ENCODE data around the gene BASP1. TPM values are rescaled to one million over a fixed set of nuclear protein-coding genes. Genes with fewer than 3 reads are reported as not detected.

Gene BASP1
- total and polyA plus RNA-seq, 2 experiments from 2014 or later = 134 to 183 TPM

- Histone ChIP-seq H2AFZ (no peak overlapping the region), H4K20me1 (ENCODE audit: insufficient read depth, poor library complexity, severe bottlenecking) (no peaks in the 10 kb centered on the region), H3K79me2 (no peaks in the 10 kb centered on the region), H3K4me2 (no peak overlapping the region), H3K4me1 (ENCODE audit: insufficient read depth) (peaks cover 14% of the 10 kb centered on the region), H3K4me3 (no peak overlapping the region), H3K9me3 (ENCODE audit: low read depth) (no peaks in the 10 kb centered on the region), H3K27ac (no peak overlapping the region), H3K9me2 (replicated peaks; ENCODE audit: insufficient read depth) (no peaks in the 10 kb centered on the region), H3K36me3 (replicated peaks; ENCODE audit: insufficient read depth, low read depth) (no peaks in the 10 kb centered on the region), H3K27me3 (no peaks in the 10 kb centered on the region)
- DNase-seq (ENCODE audit: low spot score) = no peak
- 63% methylated on average over 5 of the region's 5 CpGs for WGBS (ENCODE audit: low lambda C conversion rate, missing lambda C conversion rate)
- TF ChIP-seq EZH2 (IDR thresholded peaks at IDR 0.05; ENCODE audit: borderline replicate concordance) = no peak
- TF ChIP-seq EZH2phosphoT487 (IDR thresholded peaks at IDR 0.05; ENCODE audit: low read depth, severe bottlenecking, unreplicated experiment) = no peak
- no peak for TF ChIP-seq CTCF (IDR thresholded peaks at IDR 0.05; ENCODE audit: poor library complexity)
Observed at GRCh38 chr5:17314907-17315471, 97.6 kb downstream of the BASP1 start.

- H3K36me3 ChIP-seq (replicated peaks; ENCODE audit: insufficient read depth, low read depth) = no peaks in the 10 kb centered on the region
- H4K20me1 ChIP-seq (ENCODE audit: insufficient read depth, poor library complexity, severe bottlenecking) = no peaks in the 10 kb centered on the region
- DNase-seq (ENCODE audit: low spot score) = no peak
- peaks cover 14% of the 10 kb centered on the region for H3K4me1 ChIP-seq (ENCODE audit: insufficient read depth)
- TF ChIP-seq EZH2 (IDR thresholded peaks at IDR 0.05; ENCODE audit: borderline replicate concordance) (no peak), CTCF (IDR thresholded peaks at IDR 0.05; ENCODE audit: poor library complexity) (no peak), EZH2phosphoT487 (IDR thresholded peaks at IDR 0.05; ENCODE audit: low read depth, severe bottlenecking, unreplicated experiment) (no peak)
- H3K4me3 ChIP-seq = no peak overlapping the region
- H3K9me3 ChIP-seq (ENCODE audit: low read depth) = no peaks in the 10 kb centered on the region
- no peaks in the 10 kb centered on the region for H3K9me2 ChIP-seq (replicated peaks; ENCODE audit: insufficient read depth)
- H3K27me3 ChIP-seq = no peaks in the 10 kb centered on the region
- WGBS (ENCODE audit: low lambda C conversion rate, missing lambda C conversion rate) = 77% methylated on average over 11 of the region's 11 CpGs
- H3K27ac ChIP-seq = no peak overlapping the region
- H3K79me2 ChIP-seq = no peaks in the 10 kb centered on the region
- H3K4me2 ChIP-seq = no peak overlapping the region
- H2AFZ ChIP-seq = no peak overlapping the region
Observed at GRCh38 chr5:17315710-17316221, 98.3 kb downstream of the BASP1 start.

- no peaks in the 10 kb centered on the region for H3K27me3 ChIP-seq
- H3K4me1 ChIP-seq (ENCODE audit: insufficient read depth) = peaks cover 14% of the 10 kb centered on the region
- H3K4me2 ChIP-seq = peak overlapping the region; percentile 25
- no peaks in the 10 kb centered on the region for H3K9me2 ChIP-seq (replicated peaks; ENCODE audit: insufficient read depth)
- H3K36me3 ChIP-seq (replicated peaks; ENCODE audit: insufficient read depth, low read depth) = no peaks in the 10 kb centered on the region
- no peaks in the 10 kb centered on the region for H3K79me2 ChIP-seq
- H3K27ac ChIP-seq = peak overlapping the region; percentile 4
- H3K4me3 ChIP-seq = no peak overlapping the region
- DNase-seq (ENCODE audit: low spot score) = no peak
- no peaks in the 10 kb centered on the region for H3K9me3 ChIP-seq (ENCODE audit: low read depth)
- 54% methylated on average over 6 of the region's 6 CpGs for WGBS (ENCODE audit: low lambda C conversion rate, missing lambda C conversion rate)
- no peaks in the 10 kb centered on the region for H4K20me1 ChIP-seq (ENCODE audit: insufficient read depth, poor library complexity, severe bottlenecking)
- H2AFZ ChIP-seq = peak overlapping the region; percentile 26
- TF ChIP-seq CTCF (IDR thresholded peaks at IDR 0.05; ENCODE audit: poor library complexity) (no peak), EZH2 (IDR thresholded peaks at IDR 0.05; ENCODE audit: borderline replicate concordance) (no peak), EZH2phosphoT487 (IDR thresholded peaks at IDR 0.05; ENCODE audit: low read depth, severe bottlenecking, unreplicated experiment) (no peak)
Observed at GRCh38 chr5:17316970-17317459, 99.6 kb downstream of the BASP1 start.

All from hepatocyte (in vitro differentiated cells).